Measurements from ENCODE around the gene IL19. TPM values are rescaled to one million over a fixed set of nuclear protein-coding genes. Genes with fewer than 3 reads are reported as not detected.

The IL19 gene
- total and polyA plus RNA-seq, 4 donors: not detected

DNA sequence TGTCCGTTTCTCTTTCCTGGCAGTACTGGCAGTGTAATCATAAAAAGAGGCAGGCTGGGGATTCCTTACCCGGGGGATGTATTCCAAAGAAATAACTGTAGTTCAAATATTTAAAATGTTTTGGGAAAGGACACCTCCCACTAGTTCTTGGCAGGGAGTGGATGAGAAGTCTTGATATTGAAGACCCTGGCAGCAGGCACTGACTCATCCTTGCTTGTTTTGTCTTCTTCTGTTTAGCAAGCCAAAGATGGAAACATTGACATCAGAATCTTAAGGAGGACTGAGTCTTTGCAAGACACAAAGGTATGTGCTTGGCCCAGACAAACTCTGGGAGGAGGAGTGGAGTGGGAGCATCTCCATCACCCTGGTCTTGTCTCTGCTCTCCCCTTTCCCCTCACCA lies 95.5 kb downstream of the IL19 start (continued):
- TF ChIP-seq, protein P1, sequence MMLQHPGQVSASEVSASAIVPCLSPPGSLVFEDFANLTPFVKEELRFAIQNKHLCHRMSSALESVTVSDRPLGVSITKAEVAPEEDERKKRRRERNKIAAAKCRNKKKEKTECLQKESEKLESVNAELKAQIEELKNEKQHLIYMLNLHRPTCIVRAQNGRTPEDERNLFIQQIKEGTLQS (IDR thresholded peaks at IDR 0.05): no peak
- no peak for TF ChIP-seq NR2F2 (IDR thresholded peaks at IDR 0.05)
- TF ChIP-seq FOXA1 (IDR thresholded peaks at IDR 0.05): no peak

DNA sequence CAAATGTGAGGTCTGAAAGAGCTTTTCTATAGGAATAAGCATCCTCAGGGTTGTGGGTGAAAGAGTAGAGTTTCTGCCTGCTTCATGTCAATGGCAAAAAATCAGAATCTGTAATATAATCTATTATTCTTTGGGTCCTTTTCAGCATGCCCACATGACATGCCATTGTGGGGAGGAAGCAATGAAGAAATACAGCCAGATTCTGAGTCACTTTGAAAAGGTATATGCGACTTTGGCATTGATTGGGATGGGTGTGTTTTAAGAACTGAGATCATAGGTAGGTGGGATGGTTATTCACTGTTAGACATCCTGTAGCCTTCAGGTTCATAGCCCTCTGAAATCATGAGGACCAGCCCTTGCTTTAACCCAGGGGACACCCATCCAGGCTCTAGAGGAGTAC lies 96.7 kb downstream of the IL19 start:
- Histone ChIP-seq H3K4me1 (ENCODE audit: control insufficient read depth in 4 of 4, insufficient read depth in 4 of 4, low read length in 3 of 4) (peaks cover 0 to 8% (median 3%) of the 10 kb centered on the region in 4 donors), H3K27me3 (ENCODE audit: control insufficient read depth in 4 of 4, insufficient read depth in 4 of 4, low read length in 3 of 4) (no peaks in the 10 kb centered on the region), H3K9ac (ENCODE audit: low read depth in 1 of 2, low read length in 2 of 2) (no peak overlapping the region), H3K4me3 (ENCODE audit: low read depth in 1 of 3, low read length in 3 of 3) (no peak overlapping the region), H3K27ac (ENCODE audit: low read depth in 1 of 2, low read length in 2 of 2) (no peak overlapping the region), H3K9me3 (ENCODE audit: control insufficient read depth in 4 of 4, low read length in 3 of 4) (no peaks in the 10 kb centered on the region), H3K36me3 (ENCODE audit: control insufficient read depth in 4 of 4, insufficient read depth in 3 of 4, low read depth in 1 of 4, low read length in 3 of 4) (no peaks in the 10 kb centered on the region)
- 93% methylated on average over 1 of the region's 1 CpG for WGBS
- no peak for DNase-seq (ENCODE audit: low spot score)
- TF ChIP-seq, protein P2, sequence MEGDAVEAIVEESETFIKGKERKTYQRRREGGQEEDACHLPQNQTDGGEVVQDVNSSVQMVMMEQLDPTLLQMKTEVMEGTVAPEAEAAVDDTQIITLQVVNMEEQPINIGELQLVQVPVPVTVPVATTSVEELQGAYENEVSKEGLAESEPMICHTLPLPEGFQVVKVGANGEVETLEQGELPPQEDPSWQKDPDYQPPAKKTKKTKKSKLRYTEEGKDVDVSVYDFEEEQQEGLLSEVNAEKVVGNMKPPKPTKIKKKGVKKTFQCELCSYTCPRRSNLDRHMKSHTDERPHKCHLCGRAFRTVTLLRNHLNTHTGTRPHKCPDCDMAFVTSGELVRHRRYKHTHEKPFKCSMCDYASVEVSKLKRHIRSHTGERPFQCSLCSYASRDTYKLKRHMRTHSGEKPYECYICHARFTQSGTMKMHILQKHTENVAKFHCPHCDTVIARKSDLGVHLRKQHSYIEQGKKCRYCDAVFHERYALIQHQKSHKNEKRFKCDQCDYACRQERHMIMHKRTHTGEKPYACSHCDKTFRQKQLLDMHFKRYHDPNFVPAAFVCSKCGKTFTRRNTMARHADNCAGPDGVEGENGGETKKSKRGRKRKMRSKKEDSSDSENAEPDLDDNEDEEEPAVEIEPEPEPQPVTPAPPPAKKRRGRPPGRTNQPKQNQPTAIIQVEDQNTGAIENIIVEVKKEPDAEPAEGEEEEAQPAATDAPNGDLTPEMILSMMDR (IDR thresholded peaks at IDR 0.05; ENCODE audit: low read depth, low read length, missing input control): no peak
- TF ChIP-seq FOXA1 (IDR thresholded peaks at IDR 0.05) (no peak), HNF4G (IDR thresholded peaks at IDR 0.05) (no peak), JUND (IDR thresholded peaks at IDR 0.05) (no peak), RAD21 (IDR thresholded peaks at IDR 0.05) (no peak), GABPA (IDR thresholded peaks at IDR 0.05 in 1 of 2, conservative IDR thresholded peaks at IDR 0.05 in 1 of 2) (no peak), TAF1 (conservative IDR thresholded peaks at IDR 0.05) (no peak), RXRA (IDR thresholded peaks at IDR 0.05) (no peak), FOXA2 (IDR thresholded peaks at IDR 0.05) (no peak), EGR1 (IDR thresholded peaks at IDR 0.05; ENCODE audit: low read depth in 2 of 2) (no peak), HNF4A (conservative IDR thresholded peaks at IDR 0.05) (no peak)
- TF ChIP-seq, protein P3, sequence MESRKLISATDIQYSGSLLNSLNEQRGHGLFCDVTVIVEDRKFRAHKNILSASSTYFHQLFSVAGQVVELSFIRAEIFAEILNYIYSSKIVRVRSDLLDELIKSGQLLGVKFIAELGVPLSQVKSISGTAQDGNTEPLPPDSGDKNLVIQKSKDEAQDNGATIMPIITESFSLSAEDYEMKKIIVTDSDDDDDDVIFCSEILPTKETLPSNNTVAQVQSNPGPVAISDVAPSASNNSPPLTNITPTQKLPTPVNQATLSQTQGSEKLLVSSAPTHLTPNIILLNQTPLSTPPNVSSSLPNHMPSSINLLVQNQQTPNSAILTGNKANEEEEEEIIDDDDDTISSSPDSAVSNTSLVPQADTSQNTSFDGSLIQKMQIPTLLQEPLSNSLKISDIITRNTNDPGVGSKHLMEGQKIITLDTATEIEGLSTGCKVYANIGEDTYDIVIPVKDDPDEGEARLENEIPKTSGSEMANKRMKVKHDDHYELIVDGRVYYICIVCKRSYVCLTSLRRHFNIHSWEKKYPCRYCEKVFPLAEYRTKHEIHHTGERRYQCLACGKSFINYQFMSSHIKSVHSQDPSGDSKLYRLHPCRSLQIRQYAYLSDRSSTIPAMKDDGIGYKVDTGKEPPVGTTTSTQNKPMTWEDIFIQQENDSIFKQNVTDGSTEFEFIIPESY (IDR thresholded peaks at IDR 0.05): no peak
- TF ChIP-seq, protein P1 (IDR thresholded peaks at IDR 0.05): no peak
- TF ChIP-seq, protein P4, sequence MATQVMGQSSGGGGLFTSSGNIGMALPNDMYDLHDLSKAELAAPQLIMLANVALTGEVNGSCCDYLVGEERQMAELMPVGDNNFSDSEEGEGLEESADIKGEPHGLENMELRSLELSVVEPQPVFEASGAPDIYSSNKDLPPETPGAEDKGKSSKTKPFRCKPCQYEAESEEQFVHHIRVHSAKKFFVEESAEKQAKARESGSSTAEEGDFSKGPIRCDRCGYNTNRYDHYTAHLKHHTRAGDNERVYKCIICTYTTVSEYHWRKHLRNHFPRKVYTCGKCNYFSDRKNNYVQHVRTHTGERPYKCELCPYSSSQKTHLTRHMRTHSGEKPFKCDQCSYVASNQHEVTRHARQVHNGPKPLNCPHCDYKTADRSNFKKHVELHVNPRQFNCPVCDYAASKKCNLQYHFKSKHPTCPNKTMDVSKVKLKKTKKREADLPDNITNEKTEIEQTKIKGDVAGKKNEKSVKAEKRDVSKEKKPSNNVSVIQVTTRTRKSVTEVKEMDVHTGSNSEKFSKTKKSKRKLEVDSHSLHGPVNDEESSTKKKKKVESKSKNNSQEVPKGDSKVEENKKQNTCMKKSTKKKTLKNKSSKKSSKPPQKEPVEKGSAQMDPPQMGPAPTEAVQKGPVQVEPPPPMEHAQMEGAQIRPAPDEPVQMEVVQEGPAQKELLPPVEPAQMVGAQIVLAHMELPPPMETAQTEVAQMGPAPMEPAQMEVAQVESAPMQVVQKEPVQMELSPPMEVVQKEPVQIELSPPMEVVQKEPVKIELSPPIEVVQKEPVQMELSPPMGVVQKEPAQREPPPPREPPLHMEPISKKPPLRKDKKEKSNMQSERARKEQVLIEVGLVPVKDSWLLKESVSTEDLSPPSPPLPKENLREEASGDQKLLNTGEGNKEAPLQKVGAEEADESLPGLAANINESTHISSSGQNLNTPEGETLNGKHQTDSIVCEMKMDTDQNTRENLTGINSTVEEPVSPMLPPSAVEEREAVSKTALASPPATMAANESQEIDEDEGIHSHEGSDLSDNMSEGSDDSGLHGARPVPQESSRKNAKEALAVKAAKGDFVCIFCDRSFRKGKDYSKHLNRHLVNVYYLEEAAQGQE (IDR thresholded peaks at IDR 0.05): no peak

Measured in liver (tissue), 9 donors.